CD14-positive monocyte (primary cell): Measurements from ENCODE around the gene NDST4. TPM values are rescaled to one million over a fixed set of nuclear protein-coding genes. Genes with fewer than 3 reads are reported as not detected.

Experiments
- DNase-seq, 3 donors: peaks; one replicate each; pipeline ENCODE4 v3.0.0-alpha.2; 2011 to 2022
- H2AFZ ChIP-seq: 2 replicates; pipeline ENCODE4 v1.6.0; 2012; ENCODE audit warnings: mild to moderate bottlenecking, low read depth, low read length, inconsistent platforms; ENCODE audit not compliant: insufficient read depth, poor library complexity, severe bottlenecking
- H3K27ac ChIP-seq, 2 donors: 1 replicate in 1 of 2; 2 replicates in 1 of 2; pipeline ENCODE4 v1.5.1; 2012 to 2013; ENCODE audit warnings: low read length in 2 of 2, control low read depth in 1 of 2, inconsistent platforms in 1 of 2, low read depth in 1 of 2, mild to moderate bottlenecking in 1 of 2
- H3K27me3 ChIP-seq, 2 donors: one replicate each; pipeline versions ENCODE4 v1.6.0 to v1.6.1; 2011 to 2013; ENCODE audit warnings: low read length in 2 of 2; ENCODE audit not compliant: control insufficient read depth in 2 of 2, insufficient read depth in 2 of 2
- H3K36me3 ChIP-seq, 2 donors: replicated peaks in 1 of 2; 1 replicate in 1 of 2; 2 replicates in 1 of 2; pipeline versions ENCODE4 v1.5.1 to v1.6.1; 2012 to 2013; ENCODE audit warnings: low read length in 2 of 2, control low read depth in 1 of 2, inconsistent platforms in 1 of 2, mild to moderate bottlenecking in 1 of 2; ENCODE audit not compliant: insufficient read depth in 2 of 2, control insufficient read depth in 1 of 2
- H3K4me1 ChIP-seq, 2 donors: 1 replicate in 1 of 2; 2 replicates in 1 of 2; pipeline versions ENCODE4 v1.5.1 to v1.6.1; 2012 to 2013; ENCODE audit warnings: low read length in 2 of 2, control low read depth in 1 of 2, inconsistent platforms in 1 of 2, mild to moderate bottlenecking in 1 of 2, moderate library complexity in 1 of 2; ENCODE audit not compliant: insufficient read depth in 2 of 2, control insufficient read depth in 1 of 2
- H3K4me2 ChIP-seq: replicated peaks from 2 replicates; pipeline ENCODE3; 2012; ENCODE audit warnings: low read length, moderate library complexity, mild to moderate bottlenecking; ENCODE audit not compliant: poor library complexity, severe bottlenecking; ENCODE audit errors: extremely low read depth
- H3K4me3 ChIP-seq, 3 experiments: fragments of 200-600 bp in 1 of 3; sonication (generic) in 1 of 3; replicated peaks in 1 of 3; 1 replicate in 2 of 3; 2 replicates in 1 of 3; pipeline ENCODE4 v1.5.1; 2011 to 2013; ENCODE audit warnings: low read length in 3 of 3, mild to moderate bottlenecking in 3 of 3, control low read depth in 2 of 3, low read depth in 2 of 3, inconsistent platforms in 1 of 3, moderate library complexity in 1 of 3
- H3K79me2 ChIP-seq: 2 replicates; pipeline ENCODE4 v1.6.0; 2012; ENCODE audit warnings: mild to moderate bottlenecking, control low read depth, inconsistent platforms, low read length, moderate library complexity; ENCODE audit not compliant: insufficient read depth
- H3K9ac ChIP-seq: 2 replicates; pipeline ENCODE4 v1.6.0; 2017; ENCODE audit warnings: low read length, mild to moderate bottlenecking; ENCODE audit not compliant: insufficient read depth, poor library complexity, severe bottlenecking
- H3K9me3 ChIP-seq, 2 donors: replicated peaks in 1 of 2; 1 replicate in 1 of 2; 2 replicates in 1 of 2; pipeline versions ENCODE4 v1.5.1 to v1.6.1; 2012 to 2013; ENCODE audit warnings: low read length in 2 of 2, control low read depth in 1 of 2; ENCODE audit not compliant: control insufficient read depth in 1 of 2, insufficient read depth in 1 of 2
- H4K20me1 ChIP-seq: 2 replicates; pipeline ENCODE4 v1.6.0; 2012; ENCODE audit warnings: mild to moderate bottlenecking, low read length, control low read depth, moderate library complexity; ENCODE audit not compliant: insufficient read depth
- H3K27ac Mint-ChIP-seq, 7 donors: one replicate each; pipeline ENCODE4 v1.8.0; 2020; ENCODE audit warnings: mild to moderate bottlenecking in 7 of 7, mixed read lengths in 7 of 7, moderate library complexity in 6 of 7, inconsistent platforms in 2 of 7
- H3K27me3 Mint-ChIP-seq, 3 donors: one replicate each; pipeline ENCODE4 v1.8.0; 2021 to 2022; ENCODE audit warnings: low read depth in 3 of 3, mild to moderate bottlenecking in 3 of 3, mixed read lengths in 3 of 3, moderate library complexity in 3 of 3, inconsistent platforms in 1 of 3
- H3K36me3 Mint-ChIP-seq, 2 donors: one replicate each; pipeline ENCODE4 v1.8.0; 2020; ENCODE audit warnings: mixed read lengths in 2 of 2, inconsistent platforms in 1 of 2, mild to moderate bottlenecking in 1 of 2
- H3K4me1 Mint-ChIP-seq: one replicate; pipeline ENCODE4 v1.8.0; 2020; ENCODE audit warnings: mild to moderate bottlenecking, mixed read lengths
- H3K4me3 Mint-ChIP-seq, 2 donors: one replicate each; pipeline ENCODE4 v1.8.0; 2020; ENCODE audit warnings: mild to moderate bottlenecking in 2 of 2, mixed read lengths in 2 of 2, moderate library complexity in 1 of 2
- H3K9me3 Mint-ChIP-seq, 7 donors: one replicate each; pipeline ENCODE4 v1.8.0; 2020 to 2022; ENCODE audit warnings: mixed read lengths in 7 of 7, mild to moderate bottlenecking in 6 of 7, moderate library complexity in 6 of 7, inconsistent platforms in 2 of 7
- CTCF ChIP-seq: fragments of 200-600 bp; IDR thresholded peaks from one replicate; pipeline ENCODE4 v1.8.0; 2022; ENCODE audit warnings: antibody characterized with exemption, mild to moderate bottlenecking
- WGBS: methylation state at CpG from one replicate; pipeline ENCODE4 v1.1.5; 2013; ENCODE audit warnings: missing lambda C conversion rate; ENCODE audit not compliant: insufficient coverage; 5-methylcytosine and 5-hydroxymethylcytosine counted together
- intact Hi-C, 2 donors: fragments of 100-400 bp; cut with micrococcal nuclease; formaldehyde crosslinking; loops; one replicate each; pipeline versions ENCODE4 v1.15.0 to v1.15.1; 2023
- polyA plus RNA-seq, 3 donors: library from polyadenylated mRNA; depleted of rRNA in 1 of 3; unstranded in 2 of 3; stranded (reverse) in 1 of 3; fragments of 300-500 nt in 2 of 3; fragments of >200 nt in 1 of 3; fragmentation: Illumina TruSeq in 2 of 3; gene quantifications; 1 replicate in 2 of 3; 2 replicates in 1 of 3; pipeline ENCODE4 v1.2.3, GENCODE V29; 2012 to 2021

The NDST4 gene
- polyA plus RNA-seq, 3 donors, result not detected

GRCh38 chr4:114924311-114924710, 189.1 kb downstream of the NDST4 start:
- no CpG with 5 or more reads among the region's 1 CpG for WGBS
- Histone ChIP-seq H3K27ac (no peak overlapping the region), H3K27me3 (no peaks in the 10 kb centered on the region), H3K79me2 (no peaks in the 10 kb centered on the region), H3K4me1 (no peaks in the 10 kb centered on the region), H2AFZ (no peak overlapping the region), H3K4me3 (no peak overlapping the region), H3K4me2 (no peak overlapping the region), H3K9me3 (no peaks in the 10 kb centered on the region), H4K20me1 (no peaks in the 10 kb centered on the region), H3K9ac (no peak overlapping the region), H3K36me3 (no peaks in the 10 kb centered on the region)
- no peak for TF ChIP-seq CTCF
- Mint-ChIP-seq H3K9me3 (peaks cover 0 to 2% (median 0%) of the 10 kb centered on the region in 7 donors), H3K4me3 (no peak overlapping the region), H3K27me3 (peaks cover 0 to 2% (median 0%) of the 10 kb centered on the region in 3 donors), H3K27ac (no peak overlapping the region), H3K4me1 (no peaks in the 10 kb centered on the region), H3K36me3 (no peaks in the 10 kb centered on the region)
- intact Hi-C loops, result no loop called here
- DNase-seq, result no peak

- no peaks in the 10 kb centered on the region for H3K79me2 ChIP-seq
- Mint-ChIP-seq H3K27me3 (peaks cover 0 to 2% (median 0%) of the 10 kb centered on the region in 3 donors), H3K36me3 (no peaks in the 10 kb centered on the region), H3K4me3 (no peak overlapping the region), H3K27ac (no peak overlapping the region), H3K9me3 (peaks cover 0 to 2% (median 0%) of the 10 kb centered on the region in 7 donors), H3K4me1 (no peaks in the 10 kb centered on the region)
- no peak for TF ChIP-seq CTCF
- H3K36me3 ChIP-seq, result no peaks in the 10 kb centered on the region
- no peak overlapping the region for H3K27ac ChIP-seq
- no peak overlapping the region for H3K4me2 ChIP-seq
- no peaks in the 10 kb centered on the region for H3K27me3 ChIP-seq
- intact Hi-C loops, result no loop called here
- no peaks in the 10 kb centered on the region for H3K4me1 ChIP-seq
- no peaks in the 10 kb centered on the region for H4K20me1 ChIP-seq
- no peaks in the 10 kb centered on the region for H3K9me3 ChIP-seq
- WGBS, result no CpG with 5 or more reads among the region's 3 CpGs
- no peak overlapping the region for H2AFZ ChIP-seq
- no peak overlapping the region for H3K4me3 ChIP-seq
- no peak overlapping the region for H3K9ac ChIP-seq
- DNase-seq, result no peak
These were observed 190.9 kb downstream of the NDST4 start for GRCh38 chr4:114922592-114922933.
